ENCODE measurements around the gene CASK. TPM values are rescaled to one million over a fixed set of nuclear protein-coding genes. Genes with fewer than 3 reads are reported as not detected.

CASK gene
- total RNA-seq, 4 donors from 2014 or later, result 21.3 to 28.7 (median 24.0) TPM

- Histone ChIP-seq H3K27me3 (no peaks in the 10 kb centered on the region), H3K9me3 (no peaks in the 10 kb centered on the region), H3K27ac (replicated peaks in 1 of 4) (no peak overlapping the region), H3K4me1 (no peaks in the 10 kb centered on the region), H3K36me3 (peaks cover 0 to 7% (median 0%) of the 10 kb centered on the region in 4 donors), H3K4me3 (no peak overlapping the region)
- WGBS, result 82% methylated on average over 2 of the region's 2 CpGs
- DNase-seq (ENCODE audit: extremely low spot score), result no peak
- TF ChIP-seq EP300 (IDR thresholded peaks at IDR 0.05), result no peak
- TF ChIP-seq POLR2A (IDR thresholded peaks at IDR 0.05; ENCODE audit: low read depth), result no peak
- no peak for TF ChIP-seq CTCF (IDR thresholded peaks at IDR 0.05)
- TF ChIP-seq POLR2AphosphoS5 (IDR thresholded peaks at IDR 0.05), result no peak
- intact Hi-C loops (cut with DNase I), result no loop called here
Measured at GRCh38 chrX:41630091-41630490, 293.3 kb downstream of the CASK start.

GRCh38 chrX:41629539-41629938 lies 293.8 kb downstream of the CASK start:
- Histone ChIP-seq H3K4me3 (no peak overlapping the region), H3K9me3 (no peaks in the 10 kb centered on the region), H3K36me3 (peaks cover 0 to 7% (median 0%) of the 10 kb centered on the region in 4 donors), H3K27ac (replicated peaks in 1 of 4) (no peak overlapping the region), H3K27me3 (no peaks in the 10 kb centered on the region), H3K4me1 (no peaks in the 10 kb centered on the region)
- intact Hi-C loops (cut with DNase I), result no loop called here
- WGBS, result 93% methylated on average over 1 of the region's 1 CpG
- DNase-seq (ENCODE audit: extremely low spot score), result no peak
- TF ChIP-seq POLR2AphosphoS5 (IDR thresholded peaks at IDR 0.05), result no peak
- TF ChIP-seq POLR2A (IDR thresholded peaks at IDR 0.05; ENCODE audit: low read depth), result no peak
- no peak for TF ChIP-seq EP300 (IDR thresholded peaks at IDR 0.05)
- TF ChIP-seq CTCF (IDR thresholded peaks at IDR 0.05), result no peak

- no peak overlapping the region for H3K27ac ChIP-seq (replicated peaks in 1 of 4)
- no peak overlapping the region for H3K4me3 ChIP-seq
- TF ChIP-seq POLR2A (IDR thresholded peaks at IDR 0.05; ENCODE audit: low read depth) (no peak), EP300 (IDR thresholded peaks at IDR 0.05) (no peak), POLR2AphosphoS5 (IDR thresholded peaks at IDR 0.05) (no peak), CTCF (IDR thresholded peaks at IDR 0.05) (no peak)
- DNase-seq (ENCODE audit: extremely low spot score), result no peak
- H3K27me3 ChIP-seq, result no peaks in the 10 kb centered on the region
- H3K4me1 ChIP-seq, result no peaks in the 10 kb centered on the region
- intact Hi-C loops (cut with DNase I), result no loop called here
- no peaks in the 10 kb centered on the region for H3K9me3 ChIP-seq
- 57% methylated on average over 4 of the region's 5 CpGs for WGBS
- peaks cover 0 to 2% (median 0%) of the 10 kb centered on the region in 4 donors for H3K36me3 ChIP-seq
Measured at GRCh38 chrX:41621222-41621723, 302.1 kb downstream of the CASK start.

- Histone ChIP-seq H3K4me3 (no peak overlapping the region), H3K4me1 (no peaks in the 10 kb centered on the region), H3K9me3 (no peaks in the 10 kb centered on the region), H3K27me3 (no peaks in the 10 kb centered on the region), H3K36me3 (no peaks in the 10 kb centered on the region), H3K27ac (replicated peaks in 1 of 4) (no peak overlapping the region)
- DNase-seq (ENCODE audit: extremely low spot score), result no peak
- intact Hi-C loops (cut with DNase I), result no loop called here
- no peak for TF ChIP-seq POLR2A (IDR thresholded peaks at IDR 0.05; ENCODE audit: low read depth)
- no peak for TF ChIP-seq POLR2AphosphoS5 (IDR thresholded peaks at IDR 0.05)
- no peak for TF ChIP-seq CTCF (IDR thresholded peaks at IDR 0.05)
- TF ChIP-seq EP300 (IDR thresholded peaks at IDR 0.05), result no peak
Measured at GRCh38 chrX:41619221-41619620, 304.1 kb downstream of the CASK start.

GRCh38 chrX:41616935-41617334 lies 306.4 kb downstream of the CASK start:
- intact Hi-C loops (cut with DNase I), result no loop called here
- no peak for DNase-seq (ENCODE audit: extremely low spot score)
- TF ChIP-seq EP300 (IDR thresholded peaks at IDR 0.05) (no peak), CTCF (IDR thresholded peaks at IDR 0.05) (no peak), POLR2A (IDR thresholded peaks at IDR 0.05; ENCODE audit: low read depth) (no peak), POLR2AphosphoS5 (IDR thresholded peaks at IDR 0.05) (no peak)
- Histone ChIP-seq H3K9me3 (no peaks in the 10 kb centered on the region), H3K4me3 (no peak overlapping the region), H3K27ac (replicated peaks in 1 of 4) (no peak overlapping the region), H3K36me3 (no peaks in the 10 kb centered on the region), H3K4me1 (no peaks in the 10 kb centered on the region), H3K27me3 (no peaks in the 10 kb centered on the region)
- 68% methylated on average over 3 of the region's 3 CpGs for WGBS
